ENCODE measurements around the gene BMP7. TPM values are rescaled to one million over a fixed set of nuclear protein-coding genes. Genes with fewer than 3 reads are reported as not detected.

BMP7 gene
- total and polyA plus RNA-seq, 2 of the 8 experiments (the other 6 are each of a cell fraction or from before 2014, with no cell fraction given): 9.2 to 14.7 TPM

DNA sequence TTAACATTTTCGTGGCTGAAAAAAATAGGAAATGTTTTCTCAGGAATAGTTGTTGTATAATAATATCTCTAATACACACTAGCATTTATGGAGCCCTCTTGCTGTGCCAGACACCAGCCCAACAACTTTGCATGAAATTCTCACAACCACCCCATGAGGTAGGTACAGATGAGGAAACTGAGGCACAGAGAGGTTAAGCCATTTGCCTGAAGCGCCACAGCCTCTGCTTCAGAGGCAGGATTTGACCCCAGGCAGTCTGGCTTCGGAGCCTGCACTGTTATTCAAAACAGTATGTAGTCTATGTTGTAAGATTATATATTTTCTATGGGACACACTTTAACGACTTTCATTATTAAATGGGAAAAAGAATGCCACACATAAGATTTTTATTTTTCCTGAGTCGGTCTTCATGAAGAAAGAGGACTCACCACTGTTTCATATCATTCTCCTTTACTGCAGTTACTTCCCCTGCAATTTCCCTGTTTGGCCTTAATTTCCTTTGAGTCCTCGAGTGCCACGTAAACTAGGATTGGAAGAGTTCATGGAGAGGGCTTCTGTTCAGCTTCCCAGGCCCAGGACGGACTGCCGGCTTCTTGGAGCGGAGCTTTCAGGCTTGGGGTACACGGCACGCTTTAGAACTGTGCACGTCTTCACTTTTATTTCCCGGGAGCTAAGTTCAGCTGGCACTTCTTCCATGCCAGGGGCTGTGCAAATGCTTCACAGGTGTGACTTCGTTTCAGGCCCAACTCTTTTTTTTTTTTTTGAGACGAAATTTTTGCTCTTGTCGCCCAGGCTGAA is 128.0 kb downstream of the BMP7 start:
- no peak overlapping the region for H2AFZ ChIP-seq (ENCODE audit: low read length)
- H3K4ac ChIP-seq (replicated peaks; ENCODE audit: insufficient read length, low read depth, low read length): no peak overlapping the region
- H2AK5ac ChIP-seq (ENCODE audit: low read depth, low read length): no peak overlapping the region
- no peak overlapping the region for H3K18ac ChIP-seq (ENCODE audit: extremely low read depth, low read length)
- no peaks in the 10 kb centered on the region for H3K27me3 ChIP-seq (replicated peaks in 1 of 4; ENCODE audit: control insufficient read depth in 3 of 4, extremely low read depth in 1 of 4, insufficient read depth in 3 of 4, low read length in 3 of 4)
- H2BK20ac ChIP-seq (ENCODE audit: low read length): no peak overlapping the region
- H3K4me2 ChIP-seq (ENCODE audit: insufficient read depth in 1 of 2, low read depth in 2 of 2, low read length in 2 of 2): no peak overlapping the region
- WGBS, 2 experiments (ENCODE audit: extremely low coverage in 1 of 2, insufficient coverage in 1 of 2, insufficient read length in 1 of 2, insufficient replicate concordance in 2 of 2, low coverage in 1 of 2, low lambda C conversion rate in 2 of 2, missing lambda C conversion rate in 1 of 2): 87% methylated on average over 15 of the region's 17 CpGs; no CpG with 5 or more reads in 1 of the 2 experiments
- no peak overlapping the region for H2BK15ac ChIP-seq (ENCODE audit: low read length)
- POLR2A ChIA-PET (ENCODE audit: partially characterized antibody): no interaction called here
- no peak overlapping the region for H4K91ac ChIP-seq (replicated peaks; ENCODE audit: insufficient read length, low read length)
- no peak overlapping the region for H3K9ac ChIP-seq (replicated peaks in 1 of 4; ENCODE audit: extremely low read depth in 1 of 4, low read depth in 3 of 4, low read length in 3 of 4)
- H3K79me1 ChIP-seq (ENCODE audit: low read depth, low read length): no peaks in the 10 kb centered on the region
- H3K4me3 ChIP-seq (ENCODE audit: extremely low read depth in 1 of 4, insufficient read depth in 2 of 4, low read depth in 3 of 4, low read length in 4 of 4): no peak overlapping the region
- H4K8ac ChIP-seq (ENCODE audit: extremely low read depth, insufficient read depth, low read length): no peak overlapping the region
- H3K27ac ChIP-seq (ENCODE audit: low read depth, low read length): no peak overlapping the region
- no peak overlapping the region for H2BK120ac ChIP-seq (replicated peaks; ENCODE audit: low read depth, low read length)
- no peak overlapping the region for H3K23ac ChIP-seq (ENCODE audit: insufficient read length)
- no peaks in the 10 kb centered on the region for H3K23me2 ChIP-seq (ENCODE audit: low read depth, low read length)
- no peak overlapping the region for H4K5ac ChIP-seq (ENCODE audit: insufficient read length, low read depth, low read length)
- CTCF ChIA-PET (ENCODE audit: partially characterized antibody): no interaction called here
- FAIRE-seq (no peak), DNase-seq (ENCODE audit: low read depth in 1 of 2, low spot score in 2 of 2) (no peak)
- no peaks in the 10 kb centered on the region for H3K4me1 ChIP-seq (replicated peaks in 1 of 4; ENCODE audit: control insufficient read depth in 3 of 4, insufficient read depth in 4 of 4, low read length in 3 of 4)
- no peaks in the 10 kb centered on the region for H4K20me1 ChIP-seq (replicated peaks in 1 of 2; ENCODE audit: control insufficient read depth in 1 of 2, insufficient read depth in 2 of 2, low read length in 2 of 2)
- no peak overlapping the region for H3K14ac ChIP-seq (ENCODE audit: insufficient read length)
- no peaks in the 10 kb centered on the region for H3K79me2 ChIP-seq (ENCODE audit: control insufficient read depth in 1 of 2, insufficient read depth in 2 of 2, low read length in 2 of 2)
- H3K9me3 ChIP-seq (ENCODE audit: insufficient read depth in 2 of 2, low read depth in 1 of 2, low read length in 1 of 2): no peaks in the 10 kb centered on the region
- no peaks in the 10 kb centered on the region for H3K36me3 ChIP-seq (ENCODE audit: control insufficient read depth in 2 of 4, insufficient read depth in 4 of 4, low read length in 3 of 4)
- no peak overlapping the region for H3K56ac ChIP-seq (replicated peaks; ENCODE audit: insufficient read length, low read depth, low read length)
- no peak overlapping the region for H2BK5ac ChIP-seq (ENCODE audit: low read depth, low read length)
- H2BK12ac ChIP-seq (ENCODE audit: low read depth, low read length): no peak overlapping the region
- TF ChIP-seq NANOG (IDR thresholded peaks at IDR 0.05; ENCODE audit: insufficient read depth, low read depth, low read length, poor library complexity, severe bottlenecking) (no peak), KDM1A (IDR thresholded peaks at IDR 0.05; ENCODE audit: borderline replicate concordance, low read length) (0 out of 2 replicates have a peak, but pooled peaks have one; percentile 21)

Data from H1 (cell line).